Progenitor cell of endocrine pancreas (in vitro differentiated cells): ENCODE data around the gene ARID3B. TPM values are rescaled to one million over a fixed set of nuclear protein-coding genes. Genes with fewer than 3 reads are reported as not detected.
"Not testable (repeated sequence)": the region's sequence is repeated elsewhere in the genome, so short reads cannot be mapped to it uniquely, and the experiment has no call there.

ENCODE experiments used
- DNase-seq: peaks from one replicate; pipeline ENCODE4 v3.0.0; 2021; ENCODE audit warnings: low spot score; ENCODE audit not compliant: unreplicated experiment
- H3K27ac Mint-ChIP-seq: 2 replicates; pipeline ENCODE4 v1.8.0; 2021; ENCODE audit warnings: mild to moderate bottlenecking, moderate library complexity, mixed read lengths
- H3K27me3 Mint-ChIP-seq: 2 replicates; pipeline ENCODE4 v1.8.0; 2021; ENCODE audit warnings: mixed read lengths
- H3K36me3 Mint-ChIP-seq: 2 replicates; pipeline ENCODE4 v1.8.0; 2022; ENCODE audit warnings: mixed read lengths; ENCODE audit not compliant: insufficient read depth
- H3K4me1 Mint-ChIP-seq: 2 replicates; pipeline ENCODE4 v1.8.0; 2021; ENCODE audit warnings: low read depth, mixed read lengths
- H3K4me3 Mint-ChIP-seq: 2 replicates; pipeline ENCODE4 v1.8.0; 2021; ENCODE audit warnings: low read depth, mild to moderate bottlenecking, moderate library complexity, mixed read lengths
- H3K9me3 Mint-ChIP-seq: 2 replicates; pipeline ENCODE4 v1.8.0; 2021; ENCODE audit warnings: low read depth, mixed read lengths
- total RNA-seq: library from RNA; stranded (reverse); gene quantifications from 2 replicates; pipeline ENCODE4 v1.2.1, GENCODE V29; 2021
- TF ChIP-seq, protein P1 (sequence below): fragments of 200-600 bp; sonication (generic); IDR thresholded peaks from one replicate; pipeline ENCODE4 v1.5.0; 2021; ENCODE audit warnings: antibody characterized with exemption, mild to moderate bottlenecking; ENCODE audit not compliant: unreplicated experiment

Gene ARID3B
- total RNA-seq, 1 donor from 2014 or later, result 81.9 TPM

GRCh38 chr15:74628949-74629348, 87.9 kb downstream of the ARID3B start:
- no peaks in the 10 kb centered on the region for H3K27me3 Mint-ChIP-seq
- TF ChIP-seq, protein P1, sequence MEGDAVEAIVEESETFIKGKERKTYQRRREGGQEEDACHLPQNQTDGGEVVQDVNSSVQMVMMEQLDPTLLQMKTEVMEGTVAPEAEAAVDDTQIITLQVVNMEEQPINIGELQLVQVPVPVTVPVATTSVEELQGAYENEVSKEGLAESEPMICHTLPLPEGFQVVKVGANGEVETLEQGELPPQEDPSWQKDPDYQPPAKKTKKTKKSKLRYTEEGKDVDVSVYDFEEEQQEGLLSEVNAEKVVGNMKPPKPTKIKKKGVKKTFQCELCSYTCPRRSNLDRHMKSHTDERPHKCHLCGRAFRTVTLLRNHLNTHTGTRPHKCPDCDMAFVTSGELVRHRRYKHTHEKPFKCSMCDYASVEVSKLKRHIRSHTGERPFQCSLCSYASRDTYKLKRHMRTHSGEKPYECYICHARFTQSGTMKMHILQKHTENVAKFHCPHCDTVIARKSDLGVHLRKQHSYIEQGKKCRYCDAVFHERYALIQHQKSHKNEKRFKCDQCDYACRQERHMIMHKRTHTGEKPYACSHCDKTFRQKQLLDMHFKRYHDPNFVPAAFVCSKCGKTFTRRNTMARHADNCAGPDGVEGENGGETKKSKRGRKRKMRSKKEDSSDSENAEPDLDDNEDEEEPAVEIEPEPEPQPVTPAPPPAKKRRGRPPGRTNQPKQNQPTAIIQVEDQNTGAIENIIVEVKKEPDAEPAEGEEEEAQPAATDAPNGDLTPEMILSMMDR, result no peak
- H3K9me3 Mint-ChIP-seq, result no peaks in the 10 kb centered on the region
- H3K4me1 Mint-ChIP-seq, result no peaks in the 10 kb centered on the region
- no peak for DNase-seq
- no peak overlapping the region for H3K4me3 Mint-ChIP-seq
- no peak overlapping the region for H3K27ac Mint-ChIP-seq
- H3K36me3 Mint-ChIP-seq, result peaks cover 10% of the 10 kb centered on the region

DNA sequence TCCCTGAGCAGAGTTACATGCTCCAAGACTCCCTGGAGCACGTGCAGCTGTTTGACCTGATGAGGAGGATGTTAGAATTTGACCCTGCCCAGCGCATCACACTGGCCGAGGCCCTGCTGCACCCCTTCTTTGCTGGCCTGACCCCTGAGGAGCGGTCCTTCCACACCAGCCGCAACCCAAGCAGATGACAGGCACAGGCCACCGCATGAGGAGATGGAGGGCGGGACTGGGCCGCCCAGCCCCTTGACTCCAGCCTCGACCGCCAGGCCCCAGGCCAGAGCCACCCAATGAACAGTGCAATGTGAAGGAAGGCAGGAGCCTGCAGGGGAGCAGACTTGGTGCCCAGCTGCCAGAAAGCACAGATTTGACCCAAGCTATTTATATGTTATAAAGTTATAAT, 88.7 kb downstream of the ARID3B start:
- H3K36me3 Mint-ChIP-seq, DNase-seq, H3K4me3 Mint-ChIP-seq, H3K27me3 Mint-ChIP-seq, H3K27ac Mint-ChIP-seq, H3K9me3 Mint-ChIP-seq, H3K4me1 Mint-ChIP-seq: not testable (repeated sequence)

DNA sequence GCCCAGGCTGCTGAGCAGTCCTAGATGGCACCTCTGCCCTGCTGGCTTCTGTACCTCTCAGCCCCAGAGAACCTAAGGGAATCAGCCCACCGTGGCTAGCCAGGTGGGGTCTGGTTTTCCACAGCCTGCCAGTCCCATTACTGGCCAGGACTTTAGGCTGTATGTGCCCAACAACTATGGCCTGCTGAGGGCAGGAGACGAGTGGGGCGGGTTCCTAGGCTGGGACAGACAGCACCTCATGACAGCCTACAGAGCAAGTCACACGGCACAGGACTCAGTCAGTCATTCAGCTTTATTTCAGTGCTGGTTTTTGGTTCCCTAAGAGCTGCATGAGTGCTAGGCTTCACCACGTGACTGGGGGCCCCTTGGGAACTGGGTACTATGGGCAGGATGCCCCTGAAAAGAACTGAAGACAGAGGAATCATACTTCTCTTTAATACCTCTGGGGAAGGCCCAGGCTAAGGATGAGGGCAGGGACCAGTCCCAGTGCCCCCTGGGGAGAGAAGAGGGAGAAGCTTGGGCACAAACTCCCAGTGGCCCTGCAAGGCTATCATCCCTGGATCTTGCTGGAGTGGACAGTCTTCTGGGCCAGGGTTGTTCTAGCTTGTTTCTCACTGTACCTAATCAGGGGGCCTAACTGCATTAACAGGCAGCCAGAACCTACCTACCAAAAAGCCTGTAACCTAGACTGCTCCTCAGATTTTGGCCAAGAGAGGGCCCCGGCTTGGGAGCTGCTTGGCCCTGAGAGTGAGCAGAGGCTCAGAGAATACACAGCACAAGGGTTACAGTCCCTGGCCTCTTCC, 89.5 kb downstream of the ARID3B start:
- Mint-ChIP-seq H3K27ac (no peak overlapping the region), H3K27me3 (no peaks in the 10 kb centered on the region), H3K36me3 (peaks cover 11% of the 10 kb centered on the region), H3K9me3 (no peaks in the 10 kb centered on the region), H3K4me1 (no peaks in the 10 kb centered on the region), H3K4me3 (no peak overlapping the region)
- TF ChIP-seq, protein P1, result no peak
- DNase-seq, result no peak

GRCh38 chr15:74631087-74631385, 90.0 kb downstream of the ARID3B start:
- no peak for DNase-seq
- H3K4me3 Mint-ChIP-seq, result no peak overlapping the region
- no peak overlapping the region for H3K27ac Mint-ChIP-seq
- H3K9me3 Mint-ChIP-seq, result no peaks in the 10 kb centered on the region
- H3K27me3 Mint-ChIP-seq, result no peaks in the 10 kb centered on the region
- peaks cover 10% of the 10 kb centered on the region for H3K36me3 Mint-ChIP-seq
- H3K4me1 Mint-ChIP-seq, result no peaks in the 10 kb centered on the region
- TF ChIP-seq, protein P1, result no peak

GRCh38 chr15:74631408-74631807, 90.4 kb downstream of the ARID3B start:
- Mint-ChIP-seq H3K27ac (no peak overlapping the region), H3K36me3 (peaks cover 10% of the 10 kb centered on the region), H3K27me3 (no peaks in the 10 kb centered on the region), H3K9me3 (no peaks in the 10 kb centered on the region), H3K4me3 (no peak overlapping the region), H3K4me1 (no peaks in the 10 kb centered on the region)
- no peak for DNase-seq
- TF ChIP-seq, protein P1, result no peak

DNA sequence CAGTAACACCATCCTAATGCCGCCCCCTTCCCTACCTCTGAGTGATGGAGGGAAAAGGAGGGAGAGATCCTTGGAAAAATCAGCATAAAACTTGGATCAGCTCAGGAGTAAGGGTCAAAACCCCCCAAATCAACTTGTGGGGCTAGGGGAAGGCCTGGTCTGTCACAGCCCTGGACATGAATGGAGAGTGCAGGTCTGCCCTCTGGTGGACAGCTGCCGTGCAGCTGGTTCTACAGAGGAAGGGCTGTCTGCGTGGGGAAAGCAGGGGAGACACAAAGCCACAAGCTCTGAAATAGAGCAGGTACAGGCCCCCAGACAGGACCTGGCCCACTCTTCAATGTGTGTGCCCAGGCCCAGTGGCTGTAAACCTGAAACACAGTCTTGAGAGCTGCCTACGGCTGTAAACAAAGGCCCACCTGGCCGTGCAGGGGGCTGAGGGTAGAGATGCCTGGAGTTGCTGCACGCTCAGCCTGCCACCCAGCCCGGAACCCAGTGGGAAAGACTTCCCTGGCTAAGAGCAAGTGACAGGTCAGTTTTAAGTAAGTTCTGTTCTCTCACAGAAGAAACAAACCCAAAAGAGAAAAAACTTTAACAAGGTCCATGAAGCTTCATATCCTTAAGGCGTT, 91.0 kb downstream of the ARID3B start:
- Mint-ChIP-seq H3K27me3 (no peaks in the 10 kb centered on the region), H3K4me3 (no peak overlapping the region), H3K36me3 (peaks cover 10% of the 10 kb centered on the region), H3K9me3 (no peaks in the 10 kb centered on the region), H3K27ac (no peak overlapping the region), H3K4me1 (no peaks in the 10 kb centered on the region)
- TF ChIP-seq, protein P1, result peak; percentile 90
- DNase-seq, result peak; percentile 55
